Activated CD4-positive, alpha-beta T cell treated with anti-CD3 and anti-CD28 coated beads, Interleukin-2, amount 10 ng/mL, durations not matched to agents 7 days and 5 days (primary cell): ENCODE data around the gene TENM3. TPM values are rescaled to one million over a fixed set of nuclear protein-coding genes. Genes with fewer than 3 reads are reported as not detected.

Experiments used
- CTCF ChIA-PET: fragments of 350-600 bp; sonication (Branson Sonifier 250); formaldehyde crosslinking; loops from one replicate; lab custom pipeline; 2021; ENCODE audit warnings: antibody characterized with exemption; lab: Charles Lee
- POLR2A ChIA-PET: fragments of 350-600 bp; sonication (Branson Sonifier 250); formaldehyde crosslinking; loops from one replicate; lab custom pipeline; 2021; ENCODE audit warnings: antibody characterized with exemption; lab: Charles Lee
- DNase-seq: peaks from one replicate; pipeline ENCODE4 v3.0.0-alpha.2; 2020
- H3K27ac Mint-ChIP-seq: one replicate; pipeline ENCODE4 v1.8.0; 2021; ENCODE audit warnings: mild to moderate bottlenecking, moderate library complexity, mixed read lengths
- H3K27me3 Mint-ChIP-seq: one replicate; pipeline ENCODE4 v1.8.0; 2021; ENCODE audit warnings: mixed read lengths
- H3K36me3 Mint-ChIP-seq: one replicate; pipeline ENCODE4 v1.8.0; 2021; ENCODE audit warnings: low read depth, mixed read lengths
- H3K4me1 Mint-ChIP-seq: one replicate; pipeline ENCODE4 v1.8.0; 2021; ENCODE audit warnings: mixed read lengths
- H3K4me3 Mint-ChIP-seq: one replicate; pipeline ENCODE4 v1.8.0; 2021; ENCODE audit warnings: mild to moderate bottlenecking, moderate library complexity, mixed read lengths
- H3K9me3 Mint-ChIP-seq: one replicate; pipeline ENCODE4 v1.8.0; 2021; ENCODE audit warnings: mixed read lengths
- total RNA-seq, 2 experiments: library from RNA; stranded (reverse); gene quantifications; one replicate each; pipeline ENCODE4 v1.2.3, GENCODE V29; 2021

TENM3 gene
- total RNA-seq, 2 experiments from 2014 or later = not detected

DNA sequence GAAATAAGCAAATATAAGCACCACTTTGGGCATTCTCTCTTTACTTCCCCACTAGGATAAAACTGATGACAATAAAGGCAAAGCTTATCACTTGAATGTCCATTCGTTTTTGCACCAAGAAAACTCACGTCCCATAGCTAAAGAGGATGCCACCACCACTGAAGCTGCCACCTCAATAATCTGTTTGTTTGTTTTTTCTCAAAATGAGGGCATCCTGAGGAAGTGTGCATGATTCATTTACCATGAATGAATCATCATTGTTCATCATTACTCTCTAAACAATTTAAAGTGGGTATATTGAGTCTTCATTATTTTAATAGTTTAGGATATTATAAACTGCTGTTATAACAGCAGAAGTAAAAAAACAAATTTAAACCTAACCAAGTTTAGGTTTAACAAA lies 505.7 kb downstream of the TENM3 start:
- Mint-ChIP-seq H3K4me1 (no peaks in the 10 kb centered on the region), H3K27ac (no peak overlapping the region), H3K4me3 (no peak overlapping the region), H3K9me3 (no peaks in the 10 kb centered on the region), H3K36me3 (no peaks in the 10 kb centered on the region), H3K27me3 (peaks cover 5% of the 10 kb centered on the region)
- POLR2A ChIA-PET = no interaction called here
- CTCF ChIA-PET = no interaction called here
- DNase-seq = no peak

GRCh38 chr4:182749667-182750167 lies 506.5 kb downstream of the TENM3 start:
- Mint-ChIP-seq H3K27ac (no peak overlapping the region), H3K9me3 (no peaks in the 10 kb centered on the region), H3K27me3 (peaks cover 5% of the 10 kb centered on the region), H3K4me1 (no peaks in the 10 kb centered on the region), H3K36me3 (no peaks in the 10 kb centered on the region), H3K4me3 (no peak overlapping the region)
- POLR2A ChIA-PET = no interaction called here
- no peak for DNase-seq
- CTCF ChIA-PET = interaction anchor here (0.6 kb wide), 1 partner anchor 168 kb away, joined by 4 read pairs; no protein-coding TSS in a partner anchor

- Mint-ChIP-seq H3K9me3 (no peaks in the 10 kb centered on the region), H3K27me3 (peaks cover 3% of the 10 kb centered on the region), H3K27ac (no peak overlapping the region), H3K36me3 (no peaks in the 10 kb centered on the region), H3K4me1 (no peaks in the 10 kb centered on the region), H3K4me3 (no peak overlapping the region)
- DNase-seq = no peak
- ChIA-PET POLR2A (no interaction called here), CTCF (interaction anchor here (0.6 to 0.7 kb wide), 2 partner anchors 24 to 115 kb away, joined by 3 read pairs; no protein-coding TSS in a partner anchor)
Observed at GRCh38 chr4:182752158-182752910, 509.1 kb downstream of the TENM3 start.

DNA sequence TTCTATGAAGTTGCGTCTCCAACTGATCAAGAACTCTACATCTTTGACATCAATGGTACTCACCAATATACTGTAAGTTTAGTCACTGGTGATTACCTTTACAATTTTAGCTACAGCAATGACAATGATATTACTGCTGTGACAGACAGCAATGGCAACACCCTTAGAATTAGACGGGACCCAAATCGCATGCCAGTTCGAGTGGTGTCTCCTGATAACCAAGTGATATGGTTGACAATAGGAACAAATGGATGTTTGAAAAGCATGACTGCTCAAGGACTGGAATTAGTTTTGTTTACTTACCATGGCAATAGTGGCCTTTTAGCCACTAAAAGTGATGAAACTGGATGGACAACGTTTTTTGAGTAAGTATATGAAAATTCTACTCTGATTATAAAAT lies 511.7 kb downstream of the TENM3 start:
- POLR2A ChIA-PET = no interaction called here
- H3K36me3 Mint-ChIP-seq = no peaks in the 10 kb centered on the region
- no peaks in the 10 kb centered on the region for H3K9me3 Mint-ChIP-seq
- H3K4me3 Mint-ChIP-seq = no peak overlapping the region
- no peak for DNase-seq
- no peaks in the 10 kb centered on the region for H3K4me1 Mint-ChIP-seq
- H3K27ac Mint-ChIP-seq = no peak overlapping the region
- H3K27me3 Mint-ChIP-seq = no peaks in the 10 kb centered on the region
- CTCF ChIA-PET = no interaction called here

DNA sequence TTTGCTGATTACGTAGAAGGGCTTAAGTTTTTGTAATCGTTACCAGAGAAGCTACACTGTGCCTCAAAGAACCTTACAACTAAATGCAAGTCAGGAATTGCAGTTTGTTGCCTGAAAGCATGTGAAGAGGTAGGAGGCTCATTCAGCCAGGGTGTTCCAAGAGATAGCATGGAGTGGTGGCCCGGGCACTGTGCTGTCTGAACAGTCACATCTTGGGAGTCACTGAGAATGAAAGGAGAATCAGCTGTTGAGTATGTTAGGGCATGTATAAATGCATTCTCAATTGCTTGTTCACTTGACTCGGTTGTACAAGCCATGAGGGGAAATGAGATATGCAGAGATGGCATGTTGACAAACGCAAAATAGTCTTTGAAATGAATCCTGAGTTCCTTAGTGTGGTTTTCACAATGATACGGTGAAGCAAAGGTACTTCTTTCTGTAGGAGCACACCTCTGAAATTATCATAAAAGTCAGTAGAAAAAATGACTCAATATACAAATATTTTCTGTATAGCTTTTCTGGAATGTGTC lies 513.0 kb downstream of the TENM3 start:
- CTCF ChIA-PET = no interaction called here
- POLR2A ChIA-PET = no interaction called here

GRCh38 chr4:182758273-182758672 lies 515.1 kb downstream of the TENM3 start:
- Mint-ChIP-seq H3K27ac (no peak overlapping the region), H3K9me3 (no peaks in the 10 kb centered on the region), H3K27me3 (no peaks in the 10 kb centered on the region), H3K4me1 (no peaks in the 10 kb centered on the region), H3K36me3 (no peaks in the 10 kb centered on the region), H3K4me3 (no peak overlapping the region)
- no peak for DNase-seq
- ChIA-PET POLR2A (no interaction called here), CTCF (no interaction called here)

More for the DNA sequence above, 513.0 kb downstream of the TENM3 start:
- H3K27ac Mint-ChIP-seq = no peak overlapping the region
- H3K9me3 Mint-ChIP-seq = no peaks in the 10 kb centered on the region
- no peaks in the 10 kb centered on the region for H3K4me1 Mint-ChIP-seq
- H3K27me3 Mint-ChIP-seq = no peaks in the 10 kb centered on the region
- H3K36me3 Mint-ChIP-seq = no peaks in the 10 kb centered on the region
- H3K4me3 Mint-ChIP-seq = no peak overlapping the region
- DNase-seq = no peak

GRCh38 chr4:182760551-182761043 lies 517.4 kb downstream of the TENM3 start:
- no peak overlapping the region for H3K4me3 Mint-ChIP-seq
- CTCF ChIA-PET = no interaction called here
- H3K27me3 Mint-ChIP-seq = no peaks in the 10 kb centered on the region
- no peaks in the 10 kb centered on the region for H3K4me1 Mint-ChIP-seq
- no peaks in the 10 kb centered on the region for H3K9me3 Mint-ChIP-seq
- no peaks in the 10 kb centered on the region for H3K36me3 Mint-ChIP-seq
- DNase-seq = no peak
- no peak overlapping the region for H3K27ac Mint-ChIP-seq
- POLR2A ChIA-PET = no interaction called here

- POLR2A ChIA-PET = no interaction called here
- no peaks in the 10 kb centered on the region for H3K36me3 Mint-ChIP-seq
- H3K27me3 Mint-ChIP-seq = no peaks in the 10 kb centered on the region
- no peak for DNase-seq
- no peak overlapping the region for H3K27ac Mint-ChIP-seq
- no peak overlapping the region for H3K4me3 Mint-ChIP-seq
- H3K9me3 Mint-ChIP-seq = no peaks in the 10 kb centered on the region
- H3K4me1 Mint-ChIP-seq = no peaks in the 10 kb centered on the region
- CTCF ChIA-PET = no interaction called here
Observed at GRCh38 chr4:182764137-182764536, 520.9 kb downstream of the TENM3 start.

GRCh38 chr4:182764642-182765041 lies 521.4 kb downstream of the TENM3 start:
- H3K27ac Mint-ChIP-seq = no peak overlapping the region
- DNase-seq = no peak
- no peaks in the 10 kb centered on the region for H3K4me1 Mint-ChIP-seq
- CTCF ChIA-PET = no interaction called here
- no peaks in the 10 kb centered on the region for H3K27me3 Mint-ChIP-seq
- H3K9me3 Mint-ChIP-seq = no peaks in the 10 kb centered on the region
- POLR2A ChIA-PET = no interaction called here
- no peak overlapping the region for H3K4me3 Mint-ChIP-seq
- no peaks in the 10 kb centered on the region for H3K36me3 Mint-ChIP-seq

GRCh38 chr4:182765987-182766856 lies 523.0 kb downstream of the TENM3 start:
- no peaks in the 10 kb centered on the region for H3K4me1 Mint-ChIP-seq
- no peak overlapping the region for H3K27ac Mint-ChIP-seq
- H3K36me3 Mint-ChIP-seq = no peaks in the 10 kb centered on the region
- POLR2A ChIA-PET = no interaction called here
- no peaks in the 10 kb centered on the region for H3K27me3 Mint-ChIP-seq
- no peaks in the 10 kb centered on the region for H3K9me3 Mint-ChIP-seq
- no peak for DNase-seq
- CTCF ChIA-PET = interaction anchor here (0.7 kb wide), 1 partner anchor 1351 kb away, joined by 3 read pairs; no protein-coding TSS in a partner anchor
- no peak overlapping the region for H3K4me3 Mint-ChIP-seq

- no peaks in the 10 kb centered on the region for H3K9me3 Mint-ChIP-seq
- no peak overlapping the region for H3K27ac Mint-ChIP-seq
- ChIA-PET POLR2A (no interaction called here), CTCF (interaction anchor here (0.7 kb wide), 1 partner anchor 1351 kb away, joined by 3 read pairs; no protein-coding TSS in a partner anchor)
- no peak for DNase-seq
- H3K27me3 Mint-ChIP-seq = no peaks in the 10 kb centered on the region
- no peaks in the 10 kb centered on the region for H3K36me3 Mint-ChIP-seq
- no peaks in the 10 kb centered on the region for H3K4me1 Mint-ChIP-seq
- H3K4me3 Mint-ChIP-seq = no peak overlapping the region
Observed at GRCh38 chr4:182766857-182767250, 523.7 kb downstream of the TENM3 start.

- H3K4me3 Mint-ChIP-seq = no peak overlapping the region
- no peak overlapping the region for H3K27ac Mint-ChIP-seq
- no peaks in the 10 kb centered on the region for H3K27me3 Mint-ChIP-seq
- CTCF ChIA-PET = no interaction called here
- H3K9me3 Mint-ChIP-seq = no peaks in the 10 kb centered on the region
- DNase-seq = no peak
- no peaks in the 10 kb centered on the region for H3K4me1 Mint-ChIP-seq
- POLR2A ChIA-PET = no interaction called here
- H3K36me3 Mint-ChIP-seq = no peaks in the 10 kb centered on the region
Observed at GRCh38 chr4:182768838-182769237, 525.6 kb downstream of the TENM3 start.
